A673 (cell line): ENCODE measurements around the gene PGP.

ENCODE experiments used
- CTCF ChIP-seq: fragments of 300-800, 200-600 bp; sonication (generic); conservative IDR thresholded peaks from 2 replicates; pipeline ENCODE4 v1.5.1; 2017; ENCODE audit warnings: low read depth, mild to moderate bottlenecking, antibody characterized with exemption, low read length, moderate library complexity, mixed read lengths
- EZH2 ChIP-seq: fragments of 200-600 bp; sonication (generic); IDR thresholded peaks from 2 replicates; pipeline ENCODE4 v1.6.1; 2017; ENCODE audit warnings: borderline replicate concordance, low read depth, mild to moderate bottlenecking, mixed read lengths, antibody characterized with exemption, low read length; ENCODE audit not compliant: poor library complexity, severe bottlenecking

GRCh38 chr16:2210009-2210332 lies 4.7 kb downstream of the PGP start:
- no peak for TF ChIP-seq CTCF
- no peak for TF ChIP-seq EZH2
